Activated CD4-positive, alpha-beta T cell treated with anti-CD3 and anti-CD28 coated beads for 36 hours (primary cell): ENCODE data around the gene TTYH1. TPM values are rescaled to one million over a fixed set of nuclear protein-coding genes. Genes with fewer than 3 reads are reported as not detected.
"Not testable (repeated sequence)": the region's sequence is repeated elsewhere in the genome, so short reads cannot be mapped to it uniquely, and the experiment has no call there.

Experiments used
- ATAC-seq: fragments of 200-7000 bp; cut with Tn5 transposase; one replicate; pipeline ENCODE4 v1.10.0; 2021; ENCODE audit warnings: mild to moderate bottlenecking, moderate library complexity
- CTCF ChIA-PET: fragments of 350-600 bp; sonication (Branson Sonifier 250); formaldehyde crosslinking; loops from one replicate; lab custom pipeline; 2021; ENCODE audit warnings: antibody characterized with exemption; lab: Charles Lee
- POLR2A ChIA-PET: fragments of 350-600 bp; sonication (Branson Sonifier 250); formaldehyde crosslinking; loops from one replicate; lab custom pipeline; 2021; ENCODE audit warnings: antibody characterized with exemption, inconsistent platforms; lab: Charles Lee
- DNase-seq: peaks from one replicate; pipeline ENCODE4 v3.0.0-alpha.2; 2020
- H3K27ac Mint-ChIP-seq: one replicate; pipeline ENCODE4 v1.8.0; 2021; ENCODE audit warnings: mixed read lengths
- H3K27me3 Mint-ChIP-seq: one replicate; pipeline ENCODE4 v1.8.0; 2021; ENCODE audit warnings: mixed read lengths
- H3K36me3 Mint-ChIP-seq: one replicate; pipeline ENCODE4 v1.8.0; 2021; ENCODE audit warnings: low read depth, mixed read lengths
- H3K4me1 Mint-ChIP-seq: one replicate; pipeline ENCODE4 v1.8.0; 2021; ENCODE audit warnings: mixed read lengths
- H3K4me3 Mint-ChIP-seq: one replicate; pipeline ENCODE4 v1.8.0; 2021; ENCODE audit warnings: mild to moderate bottlenecking, moderate library complexity, mixed read lengths
- H3K9me3 Mint-ChIP-seq: one replicate; pipeline ENCODE4 v1.8.0; 2021; ENCODE audit warnings: low read depth, mixed read lengths
- intact Hi-C, 2 experiments: fragments of 100-400 bp; cut with DNase I in 1 of 2; cut with micrococcal nuclease in 1 of 2; formaldehyde crosslinking; loops; one replicate each; pipeline versions ENCODE4 v1.14.2 to v1.15.1; 2022 to 2024; cut with DNase I, micrococcal nuclease
- total RNA-seq, 2 experiments: library from RNA; stranded (reverse); gene quantifications; one replicate each; pipeline ENCODE4 v1.2.3, GENCODE V29; 2021

TTYH1 gene
- total RNA-seq, result under 1 TPM; 0.19 to 0.59 TPM

- Mint-ChIP-seq H3K4me3 (no peak within 1 kb of the TSS), H3K27me3 (peaks cover 45% of the 10 kb centered on the region), H3K4me1 (peaks cover 15% of the 10 kb centered on the region), H3K9me3 (peaks cover 3% of the 10 kb centered on the region), H3K36me3 (no peaks in the 10 kb centered on the region), H3K27ac (no peak within 1 kb of the TSS)
- intact Hi-C loops, result no loop called here
- CTCF ChIA-PET, result interaction anchor here (0.9 to 1.5 kb wide), 6 partner anchors 8 to 259 kb away, joined by 3 to 5 read pairs (median 4); no protein-coding TSS in a partner anchor
- DNase-seq, result peak; percentile 71
- peak; percentile 34 for ATAC-seq
- POLR2A ChIA-PET, result no interaction called here
Observed at GRCh38 chr19:54415208-54415900, at the start of gene TTYH1. TTYH1 (plus strand) TSS chr19:54415464; CDS start chr19:54415553, 89 bp downstream.

GRCh38 chr19:54365798-54366197, 49.5 kb upstream of the TTYH1 start:
- POLR2A ChIA-PET, DNase-seq, H3K27ac Mint-ChIP-seq, ATAC-seq, intact Hi-C loops, H3K36me3 Mint-ChIP-seq, H3K9me3 Mint-ChIP-seq, H3K27me3 Mint-ChIP-seq, H3K4me3 Mint-ChIP-seq: not testable (repeated sequence)
- H3K4me1 Mint-ChIP-seq, result peaks cover 57% of the 10 kb centered on the region
- CTCF ChIA-PET, result interaction anchor here (0.6 to 1.7 kb wide), 4 partner anchors 9 to 98 kb away, joined by 3 to 6 read pairs (median 5); no protein-coding TSS in a partner anchor

- ChIA-PET POLR2A (no interaction called here), CTCF (interaction anchor here (1.6 kb wide), 1 partner anchor 45 kb away, joined by 5 read pairs; no protein-coding TSS in a partner anchor)
- no peak for ATAC-seq
- no peaks in the 10 kb centered on the region for H3K36me3 Mint-ChIP-seq
- H3K9me3 Mint-ChIP-seq, result no peaks in the 10 kb centered on the region
- H3K4me3 Mint-ChIP-seq, result no peak overlapping the region
- no peak overlapping the region for H3K27ac Mint-ChIP-seq
- no peak for DNase-seq
- H3K4me1 Mint-ChIP-seq, result peaks cover 51% of the 10 kb centered on the region
- H3K27me3 Mint-ChIP-seq, result peaks cover 5% of the 10 kb centered on the region
- intact Hi-C loops, result no loop called here
Observed at GRCh38 chr19:54366811-54367210, 48.5 kb upstream of the TTYH1 start.

GRCh38 chr19:54369082-54369687, 46.1 kb upstream of the TTYH1 start:
- Mint-ChIP-seq H3K27me3 (peaks cover 5% of the 10 kb centered on the region), H3K9me3 (no peaks in the 10 kb centered on the region), H3K4me1 (peaks cover 43% of the 10 kb centered on the region), H3K27ac (peak overlapping the region; percentile 55), H3K36me3 (no peaks in the 10 kb centered on the region), H3K4me3 (peak overlapping the region; percentile 45)
- intact Hi-C loops, result no loop called here
- ATAC-seq (no peak), DNase-seq (no peak)
- ChIA-PET POLR2A (no interaction called here), CTCF (interaction anchor here (1.2 kb wide), 1 partner anchor 22 kb away, joined by 3 read pairs; no protein-coding TSS in a partner anchor)

GRCh38 chr19:54369688-54370433, 45.4 kb upstream of the TTYH1 start:
- POLR2A ChIA-PET, H3K9me3 Mint-ChIP-seq, H3K27me3 Mint-ChIP-seq, ATAC-seq, H3K36me3 Mint-ChIP-seq, DNase-seq, intact Hi-C loops: not testable (repeated sequence)
- Mint-ChIP-seq H3K4me1 (peaks cover 44% of the 10 kb centered on the region), H3K4me3 (peak overlapping the region; percentile 45), H3K27ac (peak overlapping the region; percentile 19)
- CTCF ChIA-PET, result interaction anchor here (0.6 kb wide), 1 partner anchor 669 kb away, joined by 3 read pairs; no protein-coding TSS in a partner anchor

GRCh38 chr19:54370434-54370796, 44.8 kb upstream of the TTYH1 start:
- Mint-ChIP-seq H3K4me1 (peaks cover 48% of the 10 kb centered on the region), H3K4me3 (peak overlapping the region; percentile 36), H3K27me3 (peaks cover 12% of the 10 kb centered on the region)
- intact Hi-C loops, POLR2A ChIA-PET, H3K9me3 Mint-ChIP-seq, H3K27ac Mint-ChIP-seq, CTCF ChIA-PET, H3K36me3 Mint-ChIP-seq: not testable (repeated sequence)
- ATAC-seq, result peak; percentile 76
- DNase-seq, result peak; percentile 68

GRCh38 chr19:54371453-54371852, 43.8 kb upstream of the TTYH1 start:
- intact Hi-C loops, ATAC-seq, H3K4me3 Mint-ChIP-seq, H3K9me3 Mint-ChIP-seq, H3K36me3 Mint-ChIP-seq, H3K27ac Mint-ChIP-seq, DNase-seq, POLR2A ChIA-PET: not testable (repeated sequence)
- CTCF ChIA-PET, result interaction anchor here (1.2 kb wide), 1 partner anchor 17 kb away, joined by 3 read pairs; no protein-coding TSS in a partner anchor
- H3K4me1 Mint-ChIP-seq, result peaks cover 53% of the 10 kb centered on the region
- peaks cover 16% of the 10 kb centered on the region for H3K27me3 Mint-ChIP-seq

GRCh38 chr19:54373781-54374631, 41.3 kb upstream of the TTYH1 start:
- Mint-ChIP-seq H3K27ac (no peak overlapping the region), H3K4me1 (peaks cover 64% of the 10 kb centered on the region), H3K36me3 (no peaks in the 10 kb centered on the region), H3K9me3 (no peaks in the 10 kb centered on the region), H3K27me3 (peaks cover 23% of the 10 kb centered on the region), H3K4me3 (no peak overlapping the region)
- intact Hi-C loops, result no loop called here
- ChIA-PET POLR2A (interaction anchor here (0.6 kb wide), 1 partner anchor 174 kb away, joined by 3 read pairs; no protein-coding TSS in a partner anchor), CTCF (interaction anchor here (1.1 to 1.4 kb wide), 2 partner anchors 12 to 16 kb away, joined by 3 to 6 read pairs; no protein-coding TSS in a partner anchor)
- no peak for DNase-seq
- ATAC-seq, result no peak

GRCh38 chr19:54375181-54375938, 39.9 kb upstream of the TTYH1 start:
- H3K9me3 Mint-ChIP-seq, POLR2A ChIA-PET, intact Hi-C loops, CTCF ChIA-PET, ATAC-seq, H3K36me3 Mint-ChIP-seq, DNase-seq, H3K27ac Mint-ChIP-seq: not testable (repeated sequence)
- Mint-ChIP-seq H3K4me3 (peak overlapping the region; percentile 12), H3K27me3 (peaks cover 22% of the 10 kb centered on the region), H3K4me1 (peaks cover 62% of the 10 kb centered on the region)

GRCh38 chr19:54376610-54377285, 38.5 kb upstream of the TTYH1 start:
- H3K36me3 Mint-ChIP-seq, result no peaks in the 10 kb centered on the region
- POLR2A ChIA-PET, result no interaction called here
- intact Hi-C loops, result no loop called here
- no peak overlapping the region for H3K4me3 Mint-ChIP-seq
- ATAC-seq (no peak), DNase-seq (no peak)
- H3K9me3 Mint-ChIP-seq, result no peaks in the 10 kb centered on the region
- H3K4me1 Mint-ChIP-seq, result peaks cover 56% of the 10 kb centered on the region
- H3K27ac Mint-ChIP-seq, result no peak overlapping the region
- peaks cover 26% of the 10 kb centered on the region for H3K27me3 Mint-ChIP-seq
- CTCF ChIA-PET, result interaction anchor here (0.6 to 0.7 kb wide), 2 partner anchors 101 to 253 kb away, joined by 3 to 5 read pairs; no protein-coding TSS in a partner anchor
